HCT116 (cell line): ENCODE measurements around the gene CENPP. TPM values are rescaled to one million over a fixed set of nuclear protein-coding genes. Genes with fewer than 3 reads are reported as not detected.

Experiments
- ATAC-seq: fragments of 200-7000 bp; cut with Tn5 transposase; 2 replicates; pipeline ENCODE4 v1.9.1; 2020; ENCODE audit warnings: mild to moderate bottlenecking, moderate library complexity
- BruUV-seq: library from RNA; stranded (reverse); fragments of 400-500 nt; replicated peaks from 2 replicates; lab custom pipeline; 2021; lab: Mats Ljungman, UMichigan
- CTCF ChIA-PET: fragments of 300-600 bp; sonication (Branson Sonifier 250); formaldehyde crosslinking; loops from one replicate; lab custom pipeline; 2021; ENCODE audit warnings: antibody characterized with exemption; lab: Charles Lee
- POLR2A ChIA-PET: fragments of 300-600, 350-600 bp; sonication (Branson Sonifier 250); formaldehyde crosslinking; loops from one replicate; lab custom pipeline; 2021; ENCODE audit warnings: antibody characterized with exemption; lab: Charles Lee
- RAD21 ChIA-PET, 2 experiments: fragments of 300-600 bp; sonication (Branson Sonifier 250); formaldehyde crosslinking; loops; one replicate each; lab custom pipeline; 2023; ENCODE audit warnings: low total read pairs in 2 of 2; ENCODE audit not compliant: uncharacterized antibody in 2 of 2, unreplicated experiment in 2 of 2, low non-redundant PET in 1 of 2; lab: Charles Lee
- DNase-seq: peaks from one replicate; pipeline ENCODE4 v3.0.0-alpha.2; 2010; ENCODE audit warnings: low read depth, low spot score
- H2AFZ ChIP-seq: fragments of 200-600 bp; shearing (Covaris generic), sonication (generic); 2 replicates; pipeline ENCODE4 v1.6.1; 2017; ENCODE audit warnings: low read depth, mixed run types, mixed read lengths, antibody characterized with exemption, low read length; ENCODE audit not compliant: poor library complexity, severe bottlenecking
- H3K27ac ChIP-seq: 2 replicates; pipeline ENCODE4 v1.5.1; 2012; ENCODE audit warnings: low read depth, low read length
- H3K27me3 ChIP-seq: fragments of 200-600 bp; sonication (generic); 2 replicates; pipeline ENCODE4 v1.6.1; 2016; ENCODE audit warnings: mixed run types, low read length, mixed read lengths; ENCODE audit not compliant: insufficient read depth
- H3K36me3 ChIP-seq, 2 experiments: fragments of 200-500 bp in 1 of 2; fragments of 200-600 bp in 1 of 2; sonication (Bioruptor generic) in 1 of 2; sonication (generic) in 1 of 2; 2 replicates each; pipeline versions ENCODE4 v1.5.1 to v1.6.1; 2014 to 2016; ENCODE audit warnings: low read length in 2 of 2, inconsistent platforms in 1 of 2, mixed read lengths in 1 of 2, mixed run types in 1 of 2; ENCODE audit not compliant: insufficient read depth in 2 of 2, control insufficient read depth in 1 of 2
- H3K4me1 ChIP-seq, 2 experiments: fragments of 200-600 bp in 1 of 2; sonication (generic) in 1 of 2; 2 replicates each; pipeline versions ENCODE4 v1.5.1 to v1.6.1; 2012 to 2017; ENCODE audit warnings: low read length in 2 of 2, inconsistent platforms in 1 of 2, mild to moderate bottlenecking in 1 of 2, mixed read lengths in 1 of 2, mixed run types in 1 of 2, moderate library complexity in 1 of 2; ENCODE audit not compliant: insufficient read depth in 2 of 2, control insufficient read depth in 1 of 2
- H3K4me2 ChIP-seq: fragments of 200-600 bp; sonication (generic); 2 replicates; pipeline ENCODE4 v1.6.1; 2017; ENCODE audit warnings: mixed run types, low read length, mixed read lengths
- H3K4me3 ChIP-seq, 2 experiments: fragments of 200-600 bp in 1 of 2; sonication (generic) in 1 of 2; replicated peaks in 1 of 2; 2 replicates each; pipeline ENCODE4 v1.5.1; 2011 to 2016; ENCODE audit warnings: low read length in 2 of 2, control low read depth in 1 of 2, low read depth in 1 of 2, mild to moderate bottlenecking in 1 of 2, mixed read lengths in 1 of 2, mixed run types in 1 of 2
- H3K79me2 ChIP-seq: fragments of 200-600 bp; sonication (generic); 2 replicates; pipeline ENCODE4 v1.6.1; 2017; ENCODE audit warnings: mild to moderate bottlenecking, mixed run types, low read length, moderate library complexity, mixed read lengths; ENCODE audit not compliant: insufficient read depth
- H3K9ac ChIP-seq: fragments of 200-600 bp; sonication (generic); 2 replicates; pipeline ENCODE4 v1.6.1; 2016; ENCODE audit warnings: low read length, mixed read lengths
- H3K9me2 ChIP-seq: fragments of 200-600 bp; sonication (generic), shearing (Covaris generic); 2 replicates; pipeline ENCODE4 v1.6.1; 2017; ENCODE audit warnings: mixed run types, mild to moderate bottlenecking, moderate library complexity; ENCODE audit not compliant: insufficient read depth
- H3K9me3 ChIP-seq, 2 experiments: fragments of 200-500 bp in 1 of 2; fragments of 200-600 bp in 1 of 2; sonication (Bioruptor generic) in 1 of 2; sonication (generic) in 1 of 2; 2 replicates each; pipeline ENCODE4 v1.6.1; 2014 to 2017; ENCODE audit warnings: low read length in 2 of 2, mixed read lengths in 2 of 2, inconsistent platforms in 1 of 2, low read depth in 1 of 2, mild to moderate bottlenecking in 1 of 2, mixed run types in 1 of 2, moderate library complexity in 1 of 2; ENCODE audit not compliant: control insufficient read depth in 1 of 2, insufficient read depth in 1 of 2
- H4K20me1 ChIP-seq: fragments of 200-600 bp; sonication (generic), shearing (Covaris generic); 2 replicates; pipeline ENCODE4 v1.6.1; 2017; ENCODE audit warnings: mixed run types, mild to moderate bottlenecking, moderate library complexity; ENCODE audit not compliant: insufficient read depth
- ATF3 ChIP-seq: IDR thresholded peaks from 2 replicates; pipeline ENCODE4 v1.6.1; 2012
- CBX3 ChIP-seq: IDR thresholded peaks from 2 replicates; pipeline ENCODE4 v1.6.1; 2012; ENCODE audit warnings: low read depth
- CEBPB ChIP-seq: IDR thresholded peaks from 2 replicates; pipeline ENCODE4 v1.6.1; 2012; ENCODE audit warnings: low read depth
- EGR1 ChIP-seq: IDR thresholded peaks from 2 replicates; pipeline ENCODE4 v1.6.1; 2012; ENCODE audit warnings: low read depth
- ELF1 ChIP-seq: IDR thresholded peaks from 2 replicates; pipeline ENCODE4 v1.6.1; 2012; ENCODE audit warnings: low read depth, borderline replicate concordance
- EZH2 ChIP-seq: fragments of 200-600 bp; sonication (generic); IDR thresholded peaks from 2 replicates; pipeline ENCODE4 v1.6.1; 2017; ENCODE audit warnings: antibody characterized with exemption, mixed run types
- EZH2phosphoT487 ChIP-seq: fragments of 200-600 bp; IDR thresholded peaks from 2 replicates; pipeline ENCODE4 v1.6.1; 2018; ENCODE audit warnings: antibody characterized with exemption, borderline replicate concordance
- FOSL1 ChIP-seq: IDR thresholded peaks from 2 replicates; pipeline ENCODE4 v1.6.1; 2012; ENCODE audit warnings: low read depth
- JUND ChIP-seq: IDR thresholded peaks from 2 replicates; pipeline ENCODE4 v1.6.1; 2012
- POLR2A ChIP-seq: IDR thresholded peaks from 2 replicates; pipeline ENCODE4 v1.7.0; 2011; ENCODE audit warnings: borderline replicate concordance; ENCODE audit not compliant: insufficient read depth, insufficient read length; ENCODE audit errors: extremely low read depth
- POLR2AphosphoS5 ChIP-seq: IDR thresholded peaks from 2 replicates; pipeline ENCODE4 v1.6.1; 2011; ENCODE audit warnings: mild to moderate bottlenecking, low read depth, low read length, moderate library complexity
- RAD21 ChIP-seq: IDR thresholded peaks from 2 replicates; pipeline ENCODE4 v1.6.1; 2012; ENCODE audit warnings: low read depth, mild to moderate bottlenecking
- SIN3A ChIP-seq: IDR thresholded peaks from 2 replicates; pipeline ENCODE4 v1.6.1; 2012; ENCODE audit warnings: low read depth
- SP1 ChIP-seq: IDR thresholded peaks from 2 replicates; pipeline ENCODE4 v1.6.1; 2012; ENCODE audit warnings: low read depth
- SRF ChIP-seq: IDR thresholded peaks from 2 replicates; pipeline ENCODE4 v1.6.1; 2012; ENCODE audit warnings: low read depth
- TCF7L2 ChIP-seq: IDR thresholded peaks from 2 replicates; pipeline ENCODE4 v1.7.0; 2011; ENCODE audit warnings: borderline replicate concordance, inconsistent platforms; ENCODE audit not compliant: insufficient read depth, insufficient read length; ENCODE audit errors: extremely low read depth
- YY1 ChIP-seq: IDR thresholded peaks from 2 replicates; pipeline ENCODE4 v1.6.1; 2011; ENCODE audit warnings: low read length, low read depth, moderate library complexity, mild to moderate bottlenecking; ENCODE audit not compliant: insufficient replicate concordance; ENCODE audit errors: extremely low read depth
- ZFX ChIP-seq: fragments of 450-650 bp; IDR thresholded peaks from 2 replicates; pipeline ENCODE4 v1.6.1; 2017
- ZNF274 ChIP-seq: fragments of 200-500 bp; sonication (Bioruptor generic); IDR thresholded peaks from 2 replicates; pipeline ENCODE4 v1.6.1; 2014; ENCODE audit warnings: mild to moderate bottlenecking, low read depth, low read length, inconsistent platforms
- intact Hi-C: fragments of 100-400 bp; cut with micrococcal nuclease; formaldehyde crosslinking; loops from 2 replicates; pipeline ENCODE4 v1.10.0; 2022
- total RNA-seq: library from RNA; stranded (reverse); gene quantifications from one replicate; pipeline ENCODE4 v1.2.1, GENCODE V29; 2021; ENCODE audit not compliant: unreplicated experiment

The CENPP gene
- total RNA-seq, 1 experiment from 2014 or later: 7.0 TPM

- DNase-seq (no peak), ATAC-seq (no peak)
- Histone ChIP-seq H3K9me2 (no peaks in the 10 kb centered on the region), H3K79me2 (no peaks in the 10 kb centered on the region), H3K4me1 (no peaks in the 10 kb centered on the region), H3K4me3 (no peak overlapping the region), H3K27ac (no peak overlapping the region), H3K27me3 (no peaks in the 10 kb centered on the region), H3K36me3 (no peaks in the 10 kb centered on the region), H3K9ac (no peak overlapping the region), H3K4me2 (no peak overlapping the region), H3K9me3 (no peaks in the 10 kb centered on the region), H4K20me1 (no peaks in the 10 kb centered on the region), H2AFZ (no peak overlapping the region)
- intact Hi-C loops: no loop called here
- BruUV-seq: no TSS peak
- TF ChIP-seq EZH2 (no peak), POLR2A (no peak), RAD21 (no peak), EZH2phosphoT487 (no peak), FOSL1 (no peak), CEBPB (no peak), ELF1 (no peak), CBX3 (no peak), ZNF274 (no peak), SP1 (no peak), TCF7L2 (no peak), SRF (no peak), EGR1 (no peak), SIN3A (no peak), YY1 (no peak), JUND (no peak), POLR2AphosphoS5 (no peak), ATF3 (no peak), ZFX (no peak)
- RAD21 ChIA-PET: no interaction called here
- POLR2A ChIA-PET: no interaction called here
- CTCF ChIA-PET: no interaction called here
Measured at GRCh38 chr9:92522983-92523970, 197.5 kb downstream of the CENPP start.
